Jurkat, Clone E6-1 (cell line): ENCODE data around the gene MOB3A. TPM values are rescaled to one million over a fixed set of nuclear protein-coding genes. Genes with fewer than 3 reads are reported as not detected.
A peak's percentile ranks its signal among the peaks of the same experiment; 100 is the strongest.
"Not testable (repeated sequence)": the region's sequence is repeated elsewhere in the genome, so short reads cannot be mapped to it uniquely, and the experiment has no call there.

ENCODE experiments used
- DNase-seq: peaks from one replicate; pipeline ENCODE4 v3.0.0-alpha.2; 2011; ENCODE audit warnings: low read depth, low spot score
- H3K4me3 ChIP-seq: 2 replicates; pipeline ENCODE4 v1.5.1; 2011; ENCODE audit warnings: mild to moderate bottlenecking, low read length, control low read depth, moderate library complexity
- polyA plus RNA-seq: library from polyadenylated mRNA; unstranded; fragments of >200 nt; gene quantifications from one replicate; pipeline ENCODE4 v1.2.1, GENCODE V29; 2012; ENCODE audit warnings: missing spikeins; ENCODE audit not compliant: insufficient read length, insufficient read depth

The MOB3A gene
- 31.1 TPM for polyA plus RNA-seq

- H3K4me3 ChIP-seq = peak within 1 kb of the TSS; percentile 76
- DNase-seq = peak; percentile 85
These were observed at the start of gene MOB3A for GRCh38 chr19:2096034-2096479. Gene MOB3A, minus strand, starts transcription at chr19:2096326. Its CDS starts 17,766 bp downstream, at chr19:2078560.

- H3K4me3 ChIP-seq = no peak overlapping the region; the same call in 1 of the 2 replicates
- DNase-seq = peak; percentile 70
These were observed 49.7 kb upstream of the MOB3A start for GRCh38 chr19:2145831-2146241.

GRCh38 chr19:2144190-2144589 is 48.1 kb upstream of the MOB3A start:
- no peak for DNase-seq
- H3K4me3 ChIP-seq = no peak overlapping the region

GRCh38 chr19:2142173-2142829 is 46.2 kb upstream of the MOB3A start:
- DNase-seq = no peak
- no peak overlapping the region for H3K4me3 ChIP-seq

GRCh38 chr19:2140138-2140569 is 44.0 kb upstream of the MOB3A start:
- no peak for DNase-seq
- no peak overlapping the region for H3K4me3 ChIP-seq

GRCh38 chr19:2139385-2140137 is 43.4 kb upstream of the MOB3A start:
- no peak overlapping the region for H3K4me3 ChIP-seq
- no peak for DNase-seq

GRCh38 chr19:2138061-2138728 is 42.1 kb upstream of the MOB3A start:
- DNase-seq = no peak
- no peak overlapping the region for H3K4me3 ChIP-seq

GRCh38 chr19:2136796-2137195 is 40.7 kb upstream of the MOB3A start:
- no peak overlapping the region for H3K4me3 ChIP-seq
- no peak for DNase-seq

- no peak overlapping the region for H3K4me3 ChIP-seq
- DNase-seq = no peak
These were observed 39.6 kb upstream of the MOB3A start for GRCh38 chr19:2135474-2136402.

- H3K4me3 ChIP-seq = no peak overlapping the region
- DNase-seq = no peak
These were observed 36.8 kb upstream of the MOB3A start for GRCh38 chr19:2132731-2133490.

- no peak for DNase-seq
- H3K4me3 ChIP-seq = no peak overlapping the region
These were observed 36.1 kb upstream of the MOB3A start for GRCh38 chr19:2132191-2132590.

- not testable (repeated sequence) for H3K4me3 ChIP-seq, DNase-seq
These were observed 35.2 kb upstream of the MOB3A start for GRCh38 chr19:2131012-2131975.

- DNase-seq = no peak
- no peak overlapping the region for H3K4me3 ChIP-seq
These were observed 34.0 kb upstream of the MOB3A start for GRCh38 chr19:2129892-2130770.

- no peak overlapping the region for H3K4me3 ChIP-seq
- DNase-seq = no peak
These were observed 33.4 kb upstream of the MOB3A start for GRCh38 chr19:2129486-2129885.

- DNase-seq = no peak
- no peak overlapping the region for H3K4me3 ChIP-seq
These were observed 32.9 kb upstream of the MOB3A start for GRCh38 chr19:2129022-2129421.

GRCh38 chr19:2128252-2128651 is 32.1 kb upstream of the MOB3A start:
- not testable (repeated sequence) for DNase-seq, H3K4me3 ChIP-seq
